Osteocyte (in vitro differentiated cells): ENCODE data around the gene VSTM2L. TPM values are rescaled to one million over a fixed set of nuclear protein-coding genes. Genes with fewer than 3 reads are reported as not detected.

Experiments
- DNase-seq: peaks from one replicate; pipeline ENCODE4 v3.0.0; 2021; ENCODE audit warnings: mixed read lengths; ENCODE audit not compliant: unreplicated experiment; ENCODE audit errors: extremely low spot score
- H3K27ac Mint-ChIP-seq: one replicate; pipeline ENCODE4 v1.8.0; 2021; ENCODE audit warnings: mild to moderate bottlenecking, mixed read lengths; ENCODE audit not compliant: unreplicated experiment
- H3K27me3 Mint-ChIP-seq: one replicate; pipeline ENCODE4 v1.8.0; 2021; ENCODE audit warnings: mixed read lengths; ENCODE audit not compliant: unreplicated experiment
- H3K36me3 Mint-ChIP-seq: one replicate; pipeline ENCODE4 v1.8.0; 2021; ENCODE audit warnings: mixed read lengths; ENCODE audit not compliant: unreplicated experiment
- H3K4me1 Mint-ChIP-seq: one replicate; pipeline ENCODE4 v1.8.0; 2021; ENCODE audit warnings: mixed read lengths; ENCODE audit not compliant: unreplicated experiment
- H3K4me3 Mint-ChIP-seq: one replicate; pipeline ENCODE4 v1.8.0; 2021; ENCODE audit warnings: mild to moderate bottlenecking, moderate library complexity, mixed read lengths; ENCODE audit not compliant: unreplicated experiment
- H3K9me3 Mint-ChIP-seq: one replicate; pipeline ENCODE4 v1.8.0; 2021; ENCODE audit warnings: mixed read lengths; ENCODE audit not compliant: unreplicated experiment
- CTCF ChIP-seq: fragments of 200-600 bp; sonication (generic); IDR thresholded peaks from 2 replicates; pipeline ENCODE4 v1.5.0; 2021; ENCODE audit warnings: antibody characterized with exemption, mild to moderate bottlenecking, moderate library complexity
- total RNA-seq: library from RNA; stranded (reverse); gene quantifications from 2 replicates; pipeline ENCODE4 v1.2.1, GENCODE V29; 2021

Gene VSTM2L
- total RNA-seq, 1 donor from 2014 or later, result 14.7 TPM

DNA sequence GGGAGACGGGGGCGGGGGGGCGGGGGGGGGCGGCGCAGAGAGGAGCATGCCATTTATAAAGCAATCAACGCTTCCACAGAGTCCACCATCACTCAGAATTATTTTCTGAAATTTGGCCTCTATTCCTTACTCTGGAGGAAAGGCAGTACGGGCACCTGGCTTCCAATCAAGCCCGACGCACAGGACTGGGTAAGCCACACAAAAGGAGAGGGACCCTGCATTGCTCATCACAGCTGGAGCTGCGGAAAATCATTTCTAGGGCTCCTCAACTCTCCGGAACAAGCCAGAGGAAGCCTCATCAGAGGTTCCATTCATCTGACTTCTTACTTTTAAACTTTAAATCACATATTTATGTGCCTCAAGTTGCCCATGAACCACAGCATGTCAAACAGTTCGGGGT, 74.4 kb downstream of the VSTM2L start:
- Mint-ChIP-seq H3K27ac (no peak overlapping the region), H3K9me3 (no peaks in the 10 kb centered on the region), H3K27me3 (peaks cover 10% of the 10 kb centered on the region), H3K4me1 (peaks cover 5% of the 10 kb centered on the region), H3K36me3 (peaks cover 7% of the 10 kb centered on the region), H3K4me3 (no peak overlapping the region)
- DNase-seq, result no peak
- no peak for TF ChIP-seq CTCF

DNA sequence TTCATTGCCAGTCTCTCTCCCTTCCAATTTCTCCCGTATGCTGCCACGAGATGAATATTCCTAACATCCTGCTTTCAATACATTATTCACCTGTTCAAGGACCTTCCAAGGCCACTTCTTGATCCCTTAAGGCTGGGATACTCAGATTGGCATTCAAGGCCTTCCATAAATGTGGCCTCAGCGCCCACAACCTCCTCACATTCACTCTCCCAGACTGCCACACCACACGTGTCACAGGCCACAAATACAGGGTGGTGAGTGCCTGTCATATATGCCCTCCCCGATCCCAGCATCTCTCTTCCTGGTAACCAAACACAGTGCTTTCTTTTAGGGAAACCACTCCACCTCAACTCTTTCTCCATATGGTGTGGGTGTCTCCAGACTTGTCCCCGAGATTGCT, 74.9 kb downstream of the VSTM2L start:
- Mint-ChIP-seq H3K9me3 (no peaks in the 10 kb centered on the region), H3K4me3 (no peak overlapping the region), H3K4me1 (peaks cover 5% of the 10 kb centered on the region), H3K36me3 (peaks cover 11% of the 10 kb centered on the region), H3K27ac (no peak overlapping the region), H3K27me3 (peaks cover 10% of the 10 kb centered on the region)
- no peak for TF ChIP-seq CTCF
- DNase-seq, result no peak

DNA sequence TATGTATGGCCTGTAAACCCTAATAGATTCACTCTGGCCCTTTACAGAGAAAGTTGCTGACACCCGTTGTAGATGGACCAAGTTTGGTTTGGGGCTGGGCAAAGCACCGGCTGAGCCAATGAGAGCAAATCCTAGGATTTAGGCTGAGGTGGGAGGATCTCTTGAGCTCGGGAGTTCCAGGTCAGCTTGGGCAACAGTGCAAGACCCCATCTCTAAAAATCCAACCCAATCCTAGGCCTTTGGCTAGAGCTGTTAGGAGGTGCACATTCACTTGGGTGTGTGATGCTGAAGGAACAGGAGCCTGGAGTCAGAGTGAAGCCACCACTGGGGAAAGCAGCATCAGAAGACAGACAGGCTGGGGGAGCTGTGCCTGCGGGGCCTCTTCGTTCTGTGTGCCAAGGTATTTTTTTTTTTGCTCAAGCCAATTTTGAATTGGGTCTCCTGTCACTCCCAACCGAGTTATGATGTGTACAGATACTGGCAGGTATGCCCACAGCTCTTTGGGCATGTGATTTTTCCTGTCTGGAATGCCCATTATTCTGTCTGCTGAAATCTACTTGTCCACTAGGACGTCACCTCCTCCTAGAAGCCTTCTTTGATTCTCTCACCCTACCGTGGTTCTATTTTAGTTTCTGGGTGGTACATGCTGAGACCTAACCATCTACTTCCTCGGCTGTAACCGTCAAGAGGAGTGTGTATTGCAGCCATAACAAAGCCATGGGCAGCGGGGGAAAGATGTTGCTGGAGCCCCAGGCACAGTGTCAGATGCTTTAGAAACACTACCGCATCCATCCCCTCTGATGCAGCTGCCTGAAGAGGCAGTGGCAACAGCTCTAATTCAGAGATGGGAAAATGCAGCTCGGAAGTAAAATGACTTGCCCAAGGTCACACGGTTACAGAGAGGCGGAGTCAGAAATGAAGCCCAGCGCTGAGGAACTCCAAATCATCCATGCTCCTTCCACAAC, 76.4 kb downstream of the VSTM2L start:
- DNase-seq, result no peak
- Mint-ChIP-seq H3K36me3 (peaks cover 11% of the 10 kb centered on the region), H3K27ac (no peak overlapping the region), H3K4me1 (peaks cover 5% of the 10 kb centered on the region), H3K27me3 (peaks cover 10% of the 10 kb centered on the region), H3K4me3 (no peak overlapping the region), H3K9me3 (no peaks in the 10 kb centered on the region)
- no peak for TF ChIP-seq CTCF

- Mint-ChIP-seq H3K27ac (no peak overlapping the region), H3K36me3 (peaks cover 14% of the 10 kb centered on the region), H3K9me3 (no peaks in the 10 kb centered on the region), H3K27me3 (peaks cover 10% of the 10 kb centered on the region), H3K4me1 (peaks cover 10% of the 10 kb centered on the region), H3K4me3 (no peak overlapping the region)
- no peak for DNase-seq
- no peak for TF ChIP-seq CTCF
These were observed 77.5 kb downstream of the VSTM2L start for GRCh38 chr20:37980383-37980782.

DNA sequence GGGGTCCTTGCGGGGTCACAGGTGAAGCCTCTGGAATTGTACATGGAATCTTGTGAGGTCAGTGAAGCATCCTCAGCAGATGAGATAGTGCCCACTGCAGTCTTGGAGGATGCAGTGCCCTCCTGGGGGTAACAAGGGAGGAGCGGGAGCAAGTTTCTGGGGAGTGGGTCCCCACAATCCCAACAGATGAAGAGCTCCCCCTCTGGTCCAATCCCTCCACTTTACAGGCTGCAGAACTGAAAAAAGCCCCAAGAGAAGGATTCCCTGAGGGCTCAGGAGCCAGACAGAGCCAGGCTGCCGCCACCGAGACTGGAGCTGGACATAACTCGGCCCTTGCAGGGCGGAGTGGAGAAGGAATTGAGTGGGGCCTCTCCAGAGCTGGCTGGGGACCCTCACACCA, 77.9 kb downstream of the VSTM2L start:
- Mint-ChIP-seq H3K4me1 (peaks cover 12% of the 10 kb centered on the region), H3K27me3 (peaks cover 10% of the 10 kb centered on the region), H3K9me3 (no peaks in the 10 kb centered on the region), H3K36me3 (peaks cover 14% of the 10 kb centered on the region), H3K4me3 (no peak overlapping the region), H3K27ac (no peak overlapping the region)
- DNase-seq, result no peak
- no peak for TF ChIP-seq CTCF
